ENCODE measurements around the gene CHD5. TPM values are rescaled to one million over a fixed set of nuclear protein-coding genes. Genes with fewer than 3 reads are reported as not detected.
A peak's percentile ranks its signal among the peaks of the same experiment; 100 is the strongest.

Gene CHD5
- 0.11 and 0.24 TPM in 2 replicates for total RNA-seq
- polyA plus RNA-seq = 0.11 TPM in 1 of 2 replicates, not detected in the other

GRCh38 chr1:6180268-6180706, at the start of gene CHD5:
CHD5 (minus strand) TSS chr1:6180321; CDS start chr1:6180023, 298 bp downstream.
- Histone ChIP-seq H3K9me3 (ENCODE audit: low read depth) (no peaks in the 10 kb centered on the region), H3K27me3 (peaks cover 78% of the 10 kb centered on the region), H3K4me3 (peak within 1 kb of the TSS; percentile 20), H3K36me3 (no peaks in the 10 kb centered on the region), H3K27ac (no peak within 1 kb of the TSS), H3K4me1 (ENCODE audit: low read depth) (no peaks in the 10 kb centered on the region)
- DNase-seq (ENCODE audit: low read depth in 1 of 2, low spot score in 1 of 2) = peak in 1 of 2 donors; percentile 15
- TF ChIP-seq CTCF (IDR thresholded peaks at IDR 0.05; ENCODE audit: low read depth, low read length) = no peak

DNA sequence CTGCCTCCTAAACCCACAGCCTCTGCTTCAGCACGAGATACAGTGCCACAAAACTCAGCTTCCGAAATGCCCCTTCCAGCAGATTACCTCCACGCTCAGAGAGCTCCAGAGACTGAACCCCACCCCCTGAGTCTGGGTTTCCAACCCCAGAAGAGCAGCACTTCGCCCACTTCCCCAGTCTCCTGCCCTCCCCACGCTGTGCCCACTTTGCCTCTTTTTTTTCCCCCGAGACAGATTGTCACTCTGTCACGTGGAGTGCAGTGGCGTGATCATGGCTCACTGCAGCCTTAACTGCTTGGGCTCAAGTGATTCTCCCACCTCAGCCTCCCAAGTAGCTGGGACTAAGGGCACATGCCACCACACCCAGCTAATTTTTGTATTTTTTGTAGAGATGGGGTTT, 45.5 kb upstream of the CHD5 start:
- Histone ChIP-seq H3K9me3 (ENCODE audit: low read depth) (no peaks in the 10 kb centered on the region), H3K36me3 (peaks cover 32% of the 10 kb centered on the region), H3K27me3 (no peaks in the 10 kb centered on the region), H3K4me1 (ENCODE audit: low read depth) (peaks cover 7% of the 10 kb centered on the region), H3K27ac (peak overlapping the region; percentile 48), H3K4me3 (no peak overlapping the region)
- no peak for DNase-seq (ENCODE audit: low read depth in 1 of 2, low spot score in 1 of 2)
- no peak for TF ChIP-seq CTCF (IDR thresholded peaks at IDR 0.05; ENCODE audit: low read depth, low read length)

DNA sequence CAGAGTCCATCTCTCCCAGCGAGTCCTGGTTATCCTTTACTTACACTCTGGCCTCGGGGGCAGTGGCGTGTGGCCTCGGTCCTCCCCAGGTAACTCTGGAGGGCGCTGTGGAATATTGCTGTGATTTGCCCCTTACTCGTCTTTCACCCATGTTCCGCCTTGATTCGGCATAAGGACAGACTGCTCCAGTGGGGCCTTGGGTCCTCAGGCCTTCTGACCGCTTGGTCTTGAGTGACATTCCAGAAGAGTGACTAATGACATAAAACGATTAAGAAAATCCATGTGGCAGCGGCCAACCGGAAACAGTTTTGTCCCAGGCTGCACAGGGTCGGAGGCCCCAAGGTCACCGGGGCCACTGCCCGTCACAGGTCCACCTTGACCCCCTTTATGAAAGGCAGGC, 44.6 kb upstream of the CHD5 start:
- Histone ChIP-seq H3K4me1 (ENCODE audit: low read depth) (peaks cover 7% of the 10 kb centered on the region), H3K27me3 (no peaks in the 10 kb centered on the region), H3K27ac (no peak overlapping the region), H3K9me3 (ENCODE audit: low read depth) (no peaks in the 10 kb centered on the region), H3K36me3 (peaks cover 29% of the 10 kb centered on the region), H3K4me3 (no peak overlapping the region)
- no peak for DNase-seq (ENCODE audit: low read depth in 1 of 2, low spot score in 1 of 2)
- no peak for TF ChIP-seq CTCF (IDR thresholded peaks at IDR 0.05; ENCODE audit: low read depth, low read length)

DNA sequence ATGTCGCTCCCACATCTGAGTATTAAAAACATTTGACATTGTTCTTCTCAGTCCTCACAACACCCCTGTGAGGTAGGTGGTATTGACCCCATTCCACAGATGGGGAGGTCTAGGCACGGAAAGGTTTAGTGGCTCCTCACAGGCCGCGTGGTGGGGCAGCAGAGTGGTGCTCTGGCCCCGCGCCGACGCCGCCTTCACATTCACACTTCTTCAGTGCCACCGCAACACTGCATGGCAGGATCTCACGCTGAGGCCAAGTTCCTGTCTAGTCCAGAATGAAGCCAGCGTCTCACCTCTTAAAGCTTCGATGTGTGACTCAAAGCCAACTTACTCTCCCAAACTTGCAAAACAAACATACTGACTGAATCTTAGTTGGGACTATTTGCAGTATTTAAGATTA, 43.5 kb upstream of the CHD5 start:
- Histone ChIP-seq H3K27ac (no peak overlapping the region), H3K9me3 (ENCODE audit: low read depth) (no peaks in the 10 kb centered on the region), H3K4me3 (no peak overlapping the region), H3K27me3 (no peaks in the 10 kb centered on the region), H3K4me1 (ENCODE audit: low read depth) (peaks cover 7% of the 10 kb centered on the region), H3K36me3 (peaks cover 28% of the 10 kb centered on the region)
- no peak for TF ChIP-seq CTCF (IDR thresholded peaks at IDR 0.05; ENCODE audit: low read depth, low read length)
- no peak for DNase-seq (ENCODE audit: low read depth in 1 of 2, low spot score in 1 of 2)

GRCh38 chr1:6222636-6223035, 42.5 kb upstream of the CHD5 start:
- Histone ChIP-seq H3K36me3 (peaks cover 28% of the 10 kb centered on the region), H3K4me1 (ENCODE audit: low read depth) (peaks cover 7% of the 10 kb centered on the region), H3K9me3 (ENCODE audit: low read depth) (no peaks in the 10 kb centered on the region), H3K27me3 (no peaks in the 10 kb centered on the region), H3K4me3 (no peak overlapping the region), H3K27ac (peak overlapping the region; percentile 69)
- no peak for TF ChIP-seq CTCF (IDR thresholded peaks at IDR 0.05; ENCODE audit: low read depth, low read length)
- DNase-seq (ENCODE audit: low read depth in 1 of 2, low spot score in 1 of 2) = peak in 1 of 2 donors; percentile 58

All from cardiac muscle cell (in vitro differentiated cells and primary cell).